Endothelial cell (in vitro differentiated cells): ENCODE results near the gene CYP8B1. TPM values are rescaled to one million over a fixed set of nuclear protein-coding genes. Genes with fewer than 3 reads are reported as not detected.

Source experiments
- DNase-seq: peaks from one replicate; pipeline ENCODE4 v3.0.0; 2021; ENCODE audit warnings: low spot score
- H3K27ac Mint-ChIP-seq: one replicate; pipeline ENCODE4 v1.8.0; 2021; ENCODE audit warnings: mixed read lengths, inconsistent platforms; ENCODE audit not compliant: unreplicated experiment
- H3K27me3 Mint-ChIP-seq: one replicate; pipeline ENCODE4 v1.8.0; 2021; ENCODE audit warnings: mild to moderate bottlenecking, moderate library complexity, mixed read lengths, inconsistent platforms; ENCODE audit not compliant: unreplicated experiment
- H3K36me3 Mint-ChIP-seq: one replicate; pipeline ENCODE4 v1.8.0; 2021; ENCODE audit warnings: mild to moderate bottlenecking, low read depth, mixed read lengths, inconsistent platforms; ENCODE audit not compliant: unreplicated experiment
- H3K4me1 Mint-ChIP-seq: one replicate; pipeline ENCODE4 v1.8.0; 2021; ENCODE audit warnings: mild to moderate bottlenecking, mixed read lengths, inconsistent platforms; ENCODE audit not compliant: unreplicated experiment
- H3K4me3 Mint-ChIP-seq: one replicate; pipeline ENCODE4 v1.8.0; 2021; ENCODE audit warnings: mild to moderate bottlenecking, mixed read lengths, inconsistent platforms; ENCODE audit not compliant: unreplicated experiment
- H3K9me3 Mint-ChIP-seq: one replicate; pipeline ENCODE4 v1.8.0; 2021; ENCODE audit warnings: mixed read lengths, inconsistent platforms; ENCODE audit not compliant: unreplicated experiment
- total RNA-seq: library from RNA; stranded (reverse); fragmentation: NEBNext Ultra II Directional; extraction: Animal tissue kit (Norgen Biotek cat#: 25700); gene quantifications from one replicate; pipeline ENCODE4 v1.2.1, GENCODE V29; 2021; ENCODE audit not compliant: unreplicated experiment
- TF ChIP-seq, protein P1 (sequence below): fragments of 200-600 bp; sonication (generic); IDR thresholded peaks from one replicate; pipeline ENCODE4 v1.5.0; 2021; ENCODE audit warnings: antibody characterized with exemption; ENCODE audit not compliant: unreplicated experiment

Gene CYP8B1
- total RNA-seq, 1 donor from 2014 or later: not detected

DNA sequence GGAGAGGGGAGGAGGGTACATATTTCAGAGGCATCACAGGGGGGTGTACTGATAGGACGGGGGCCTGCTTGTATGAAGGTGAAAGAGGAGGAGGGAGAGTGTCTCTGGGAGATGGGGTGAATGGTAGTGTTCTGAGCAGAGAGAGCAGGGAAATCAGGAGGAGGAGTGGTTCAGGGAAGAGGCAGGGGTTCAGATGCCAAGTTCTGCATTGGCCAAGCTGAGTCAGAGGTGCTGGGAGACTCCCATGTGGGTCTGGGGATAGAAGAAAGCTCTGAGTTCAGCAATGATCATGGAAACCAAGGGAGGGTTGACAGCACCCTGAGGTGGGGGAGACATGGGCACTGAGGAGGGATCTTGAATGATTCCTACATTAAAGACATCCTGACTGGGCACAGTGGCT lies 3.0 kb downstream of the CYP8B1 start:
- Mint-ChIP-seq H3K9me3 (no peaks in the 10 kb centered on the region), H3K27me3 (peaks cover 3% of the 10 kb centered on the region), H3K27ac (no peak overlapping the region), H3K4me3 (no peak overlapping the region), H3K36me3 (peaks cover under 1% of the 10 kb centered on the region), H3K4me1 (no peaks in the 10 kb centered on the region)
- TF ChIP-seq, protein P1, sequence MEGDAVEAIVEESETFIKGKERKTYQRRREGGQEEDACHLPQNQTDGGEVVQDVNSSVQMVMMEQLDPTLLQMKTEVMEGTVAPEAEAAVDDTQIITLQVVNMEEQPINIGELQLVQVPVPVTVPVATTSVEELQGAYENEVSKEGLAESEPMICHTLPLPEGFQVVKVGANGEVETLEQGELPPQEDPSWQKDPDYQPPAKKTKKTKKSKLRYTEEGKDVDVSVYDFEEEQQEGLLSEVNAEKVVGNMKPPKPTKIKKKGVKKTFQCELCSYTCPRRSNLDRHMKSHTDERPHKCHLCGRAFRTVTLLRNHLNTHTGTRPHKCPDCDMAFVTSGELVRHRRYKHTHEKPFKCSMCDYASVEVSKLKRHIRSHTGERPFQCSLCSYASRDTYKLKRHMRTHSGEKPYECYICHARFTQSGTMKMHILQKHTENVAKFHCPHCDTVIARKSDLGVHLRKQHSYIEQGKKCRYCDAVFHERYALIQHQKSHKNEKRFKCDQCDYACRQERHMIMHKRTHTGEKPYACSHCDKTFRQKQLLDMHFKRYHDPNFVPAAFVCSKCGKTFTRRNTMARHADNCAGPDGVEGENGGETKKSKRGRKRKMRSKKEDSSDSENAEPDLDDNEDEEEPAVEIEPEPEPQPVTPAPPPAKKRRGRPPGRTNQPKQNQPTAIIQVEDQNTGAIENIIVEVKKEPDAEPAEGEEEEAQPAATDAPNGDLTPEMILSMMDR: no peak
- DNase-seq: no peak

DNA sequence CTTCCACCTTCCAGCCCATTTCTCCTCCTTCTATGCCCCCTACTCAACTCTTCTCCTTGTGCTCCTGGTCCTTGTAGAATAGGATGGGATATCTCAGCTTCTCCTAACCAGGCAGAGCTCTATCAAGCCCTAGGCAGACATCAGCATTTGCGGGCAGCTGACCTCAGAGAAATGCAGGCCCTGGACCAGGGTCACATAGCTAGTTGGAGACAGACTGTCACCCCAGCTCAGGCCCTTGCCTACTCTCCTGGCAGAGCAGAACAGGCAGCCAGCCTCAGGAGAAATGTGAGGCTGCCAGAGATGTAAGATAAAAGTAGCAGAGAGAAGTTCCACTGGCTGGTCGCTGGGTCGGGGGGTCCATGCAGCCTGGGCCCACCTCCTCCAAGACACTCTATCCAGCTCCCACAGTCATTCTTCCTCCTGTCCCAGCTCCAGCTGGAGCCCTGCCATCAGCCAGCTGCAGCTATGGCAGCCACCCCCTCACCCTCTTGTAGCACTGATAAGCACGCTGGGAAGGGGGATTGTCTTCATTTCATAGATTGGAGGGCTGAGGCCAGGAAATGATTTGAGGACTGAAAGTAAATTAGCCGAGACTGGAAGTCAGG lies 4.0 kb downstream of the CYP8B1 start:
- no peaks in the 10 kb centered on the region for H3K9me3 Mint-ChIP-seq
- H3K4me1 Mint-ChIP-seq: no peaks in the 10 kb centered on the region
- peaks cover 4% of the 10 kb centered on the region for H3K36me3 Mint-ChIP-seq
- no peak overlapping the region for H3K27ac Mint-ChIP-seq
- TF ChIP-seq, protein P1: no peak
- DNase-seq: no peak
- peaks cover 5% of the 10 kb centered on the region for H3K27me3 Mint-ChIP-seq
- no peak overlapping the region for H3K4me3 Mint-ChIP-seq

DNA sequence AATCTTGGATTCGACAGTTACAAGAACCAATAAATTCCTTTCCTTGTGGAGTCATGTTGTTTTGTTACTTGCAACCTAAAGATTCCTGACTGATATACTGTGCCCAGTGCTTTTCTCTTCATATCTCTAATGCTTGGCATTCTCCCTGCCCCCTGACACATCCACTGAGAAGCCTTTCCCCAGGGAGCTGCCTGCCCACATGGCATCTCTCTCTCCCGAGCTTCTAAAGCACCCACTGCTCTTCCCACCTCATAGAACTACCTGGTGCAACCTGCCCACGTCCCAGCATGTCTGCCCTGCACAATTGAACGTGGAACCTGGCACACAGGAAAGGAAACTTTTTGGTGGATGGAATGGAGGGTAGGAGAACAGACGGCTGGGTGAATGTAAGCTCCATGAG lies 6.8 kb downstream of the CYP8B1 start:
- H3K27me3 Mint-ChIP-seq: peaks cover 5% of the 10 kb centered on the region
- no peaks in the 10 kb centered on the region for H3K9me3 Mint-ChIP-seq
- peaks cover 4% of the 10 kb centered on the region for H3K36me3 Mint-ChIP-seq
- DNase-seq: no peak
- TF ChIP-seq, protein P1: no peak
- no peak overlapping the region for H3K4me3 Mint-ChIP-seq
- H3K4me1 Mint-ChIP-seq: no peaks in the 10 kb centered on the region
- no peak overlapping the region for H3K27ac Mint-ChIP-seq

DNA sequence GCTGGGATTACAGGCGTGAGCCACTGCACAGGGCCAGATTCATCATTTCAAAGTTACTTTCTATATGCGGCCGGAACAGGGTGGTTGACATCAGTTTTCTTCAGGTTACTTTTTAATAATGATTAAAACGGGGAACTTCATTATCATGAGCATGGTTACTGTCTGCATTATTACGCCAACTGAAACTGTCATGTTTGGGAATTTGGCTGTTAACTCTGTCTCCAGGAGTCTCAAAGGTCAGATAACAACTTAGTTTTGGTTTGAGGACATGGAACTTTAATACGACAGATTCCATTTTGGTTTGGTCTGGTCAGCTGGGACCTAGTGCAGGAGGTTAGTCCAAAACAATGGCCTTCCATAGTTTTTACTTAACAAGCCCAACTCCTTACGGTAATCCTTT lies 8.5 kb downstream of the CYP8B1 start:
- Mint-ChIP-seq H3K9me3 (no peaks in the 10 kb centered on the region), H3K27me3 (peaks cover 7% of the 10 kb centered on the region), H3K27ac (no peak overlapping the region), H3K4me1 (no peaks in the 10 kb centered on the region), H3K36me3 (peaks cover 4% of the 10 kb centered on the region), H3K4me3 (no peak overlapping the region)
- DNase-seq: no peak
- TF ChIP-seq, protein P1: no peak

DNA sequence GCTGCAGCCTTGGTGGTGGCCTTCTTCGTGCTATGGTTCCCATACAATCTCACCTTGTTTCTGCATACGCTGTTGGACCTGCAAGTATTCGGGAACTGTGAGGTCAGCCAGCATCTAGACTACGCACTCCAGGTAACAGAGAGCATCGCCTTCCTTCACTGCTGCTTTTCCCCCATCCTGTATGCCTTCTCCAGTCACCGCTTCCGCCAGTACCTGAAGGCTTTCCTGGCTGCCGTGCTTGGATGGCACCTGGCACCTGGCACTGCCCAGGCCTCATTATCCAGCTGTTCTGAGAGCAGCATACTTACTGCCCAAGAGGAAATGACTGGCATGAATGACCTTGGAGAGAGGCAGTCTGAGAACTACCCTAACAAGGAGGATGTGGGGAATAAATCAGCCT lies 10.4 kb downstream of the CYP8B1 start:
- Mint-ChIP-seq H3K27me3 (peaks cover 7% of the 10 kb centered on the region), H3K36me3 (peaks cover 4% of the 10 kb centered on the region), H3K27ac (no peak overlapping the region), H3K4me1 (no peaks in the 10 kb centered on the region), H3K9me3 (no peaks in the 10 kb centered on the region), H3K4me3 (no peak overlapping the region)
- TF ChIP-seq, protein P1: no peak
- no peak for DNase-seq
